ENCODE data around the gene VMP1.
"Not testable (repeated sequence)": the region's sequence is repeated elsewhere in the genome, so short reads cannot be mapped to it uniquely, and the experiment has no call there.

The VMP1 gene

DNA sequence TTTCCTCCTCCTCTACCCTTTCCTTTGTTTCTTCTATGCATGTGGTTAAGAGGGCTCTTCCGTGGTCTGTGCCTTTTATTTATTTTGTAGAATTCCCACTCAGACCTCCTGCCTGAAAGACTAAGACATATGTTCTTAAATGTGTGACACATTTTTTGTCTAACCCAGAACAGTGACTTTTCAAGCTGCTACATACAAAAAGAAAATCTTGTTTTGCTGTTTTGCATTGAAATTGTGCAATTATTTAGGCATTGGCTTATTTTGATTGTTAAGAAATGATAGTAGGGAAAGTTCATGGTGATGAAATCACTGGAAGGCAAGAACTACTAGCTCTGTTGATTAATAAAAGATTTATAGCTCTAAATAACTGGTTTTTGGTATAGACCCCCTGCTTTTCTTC is 108.5 kb downstream of the VMP1 start:
- DNase-seq = no peak

GRCh38 chr17:59825533-59826322 is 118.3 kb downstream of the VMP1 start:
- DNase-seq = no peak

DNA sequence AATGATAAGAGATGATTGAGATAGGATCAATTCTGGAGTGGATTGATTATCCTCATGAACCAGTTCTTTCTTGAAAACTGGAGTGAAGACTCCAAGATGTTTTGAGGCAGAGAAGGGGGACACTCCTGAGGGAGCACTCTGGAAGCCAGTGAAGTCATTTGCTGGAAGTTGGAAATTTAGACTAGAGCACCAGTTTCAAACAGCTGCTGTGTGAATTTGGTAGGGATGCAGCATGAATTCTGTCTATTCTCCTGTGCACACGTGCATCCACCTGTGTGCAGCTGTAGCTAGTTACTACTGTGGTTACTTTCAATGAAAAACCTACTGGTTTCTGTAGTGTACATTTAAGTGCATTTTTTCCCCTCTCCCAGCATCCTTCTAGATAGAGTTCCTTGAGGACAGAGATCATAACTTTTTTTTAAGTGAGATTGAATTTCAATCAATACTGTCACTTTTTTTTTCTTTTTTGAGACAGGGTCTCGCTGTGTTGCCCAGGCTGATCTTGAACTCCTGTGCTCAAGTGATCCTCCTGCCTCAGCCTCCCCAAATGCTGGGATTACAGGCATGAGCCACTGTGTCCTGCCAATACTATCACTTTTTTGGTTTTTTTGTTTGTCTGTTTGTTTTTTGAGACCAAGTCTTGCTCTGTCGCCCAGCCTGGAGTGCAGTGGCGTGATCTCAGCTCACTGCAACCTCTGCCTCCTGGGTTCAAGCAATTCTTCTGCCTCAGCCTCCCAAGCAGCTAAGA is 119.4 kb downstream of the VMP1 start:
- DNase-seq = no peak

GRCh38 chr17:59827721-59828477 is 120.4 kb downstream of the VMP1 start:
- DNase-seq = no peak

DNA sequence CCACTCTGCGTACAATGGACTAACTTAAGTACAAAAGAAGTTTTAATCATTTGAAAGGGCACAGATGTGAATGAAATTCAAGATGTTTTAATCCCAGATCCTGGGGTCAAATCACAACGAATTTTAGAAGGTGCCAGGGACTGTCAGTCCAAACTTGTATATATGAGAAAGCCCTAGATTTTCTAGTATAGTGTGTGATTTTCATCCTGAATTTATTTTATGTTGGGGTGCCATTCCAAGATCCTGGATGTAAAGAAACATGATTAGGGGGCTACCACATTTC is 121.0 kb downstream of the VMP1 start:
- DNase-seq = no peak

- DNase-seq = not testable (repeated sequence)
Measured at GRCh38 chr17:59828819-59829216, 121.4 kb downstream of the VMP1 start.

- DNase-seq = no peak
Measured at GRCh38 chr17:59829217-59830006, 122.0 kb downstream of the VMP1 start.

- DNase-seq = no peak
Measured at GRCh38 chr17:59830007-59830630, 122.7 kb downstream of the VMP1 start.

GRCh38 chr17:59830846-59831486 is 123.5 kb downstream of the VMP1 start:
- no peak for DNase-seq

DNA sequence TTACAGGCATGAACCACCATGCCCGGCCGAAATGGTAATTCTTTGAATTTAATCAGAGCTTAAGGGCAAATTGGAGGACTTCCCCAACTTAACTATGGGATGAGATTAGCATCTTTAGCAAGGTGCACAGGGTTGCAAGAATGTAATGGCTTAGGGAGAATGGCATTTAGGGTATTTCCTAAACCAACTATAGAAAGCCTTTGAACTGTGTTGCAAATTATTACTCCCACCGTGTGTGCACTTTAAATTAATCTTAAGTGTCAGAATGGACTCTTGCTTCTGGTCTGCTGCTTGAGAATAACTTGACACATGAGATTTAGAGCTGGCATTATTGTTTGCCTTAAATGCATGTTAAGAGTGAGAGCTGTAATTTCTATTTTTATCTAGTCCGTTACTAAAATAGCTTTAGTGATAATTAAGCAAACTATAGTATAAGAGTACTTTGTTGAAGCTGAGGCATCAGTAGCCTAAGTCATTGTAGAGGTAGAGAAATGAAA is 125.5 kb downstream of the VMP1 start:
- DNase-seq = no peak

DNA sequence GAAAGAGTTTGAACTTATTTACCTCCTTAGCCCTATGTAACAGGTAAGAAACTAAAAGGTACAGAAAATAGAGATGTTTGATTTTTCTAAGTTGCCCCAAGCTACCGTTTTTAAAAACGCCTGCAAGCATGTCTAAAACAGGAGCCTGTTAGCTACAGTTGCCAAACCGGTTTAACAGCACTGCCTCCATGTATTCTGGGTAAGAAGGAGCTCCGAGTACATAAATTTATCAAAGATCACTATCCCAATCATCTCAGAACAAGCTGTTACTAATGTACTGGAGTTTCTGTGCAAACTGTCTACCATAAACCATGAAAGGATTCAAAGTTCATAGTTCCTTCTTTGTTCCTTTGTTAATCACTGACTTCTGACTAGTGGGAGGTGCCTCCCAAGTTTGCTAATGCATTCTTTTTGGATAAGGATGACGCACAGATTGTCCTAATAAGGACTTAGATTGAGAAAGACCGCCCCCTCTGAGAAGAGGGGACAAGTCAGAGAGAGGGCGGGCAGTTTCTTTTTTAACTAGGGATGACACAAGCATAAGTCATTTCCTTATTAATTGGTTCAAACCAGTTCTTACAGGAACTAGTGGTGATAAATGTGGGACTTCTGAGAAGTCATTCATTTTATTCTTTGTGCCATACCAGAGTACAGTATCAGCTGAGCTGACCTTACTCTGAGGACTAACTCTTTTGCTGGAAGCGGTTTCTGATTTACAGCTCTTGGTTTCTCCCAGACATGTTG is 130.0 kb downstream of the VMP1 start:
- no peak for DNase-seq

- no peak for DNase-seq
Measured at GRCh38 chr17:59838052-59838916, 130.8 kb downstream of the VMP1 start.

DNA sequence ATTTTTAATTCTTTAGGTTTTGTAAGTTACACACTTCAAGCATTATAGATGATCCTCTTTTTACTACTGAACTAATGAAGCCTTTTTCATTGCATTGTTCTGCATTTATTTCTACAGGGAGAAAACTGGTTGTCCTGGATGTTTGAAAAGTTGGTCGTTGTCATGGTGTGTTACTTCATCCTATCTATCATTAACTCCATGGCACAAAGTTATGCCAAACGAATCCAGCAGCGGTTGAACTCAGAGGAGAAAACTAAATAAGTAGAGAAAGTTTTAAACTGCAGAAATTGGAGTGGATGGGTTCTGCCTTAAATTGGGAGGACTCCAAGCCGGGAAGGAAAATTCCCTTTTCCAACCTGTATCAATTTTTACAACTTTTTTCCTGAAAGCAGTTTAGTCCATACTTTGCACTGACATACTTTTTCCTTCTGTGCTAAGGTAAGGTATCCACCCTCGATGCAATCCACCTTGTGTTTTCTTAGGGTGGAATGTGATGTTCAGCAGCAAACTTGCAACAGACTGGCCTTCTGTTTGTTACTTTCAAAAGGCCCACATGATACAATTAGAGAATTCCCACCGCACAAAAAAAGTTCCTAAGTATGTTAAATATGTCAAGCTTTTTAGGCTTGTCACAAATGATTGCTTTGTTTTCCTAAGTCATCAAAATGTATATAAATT is 132.3 kb downstream of the VMP1 start:
- DNase-seq = no peak

DNA sequence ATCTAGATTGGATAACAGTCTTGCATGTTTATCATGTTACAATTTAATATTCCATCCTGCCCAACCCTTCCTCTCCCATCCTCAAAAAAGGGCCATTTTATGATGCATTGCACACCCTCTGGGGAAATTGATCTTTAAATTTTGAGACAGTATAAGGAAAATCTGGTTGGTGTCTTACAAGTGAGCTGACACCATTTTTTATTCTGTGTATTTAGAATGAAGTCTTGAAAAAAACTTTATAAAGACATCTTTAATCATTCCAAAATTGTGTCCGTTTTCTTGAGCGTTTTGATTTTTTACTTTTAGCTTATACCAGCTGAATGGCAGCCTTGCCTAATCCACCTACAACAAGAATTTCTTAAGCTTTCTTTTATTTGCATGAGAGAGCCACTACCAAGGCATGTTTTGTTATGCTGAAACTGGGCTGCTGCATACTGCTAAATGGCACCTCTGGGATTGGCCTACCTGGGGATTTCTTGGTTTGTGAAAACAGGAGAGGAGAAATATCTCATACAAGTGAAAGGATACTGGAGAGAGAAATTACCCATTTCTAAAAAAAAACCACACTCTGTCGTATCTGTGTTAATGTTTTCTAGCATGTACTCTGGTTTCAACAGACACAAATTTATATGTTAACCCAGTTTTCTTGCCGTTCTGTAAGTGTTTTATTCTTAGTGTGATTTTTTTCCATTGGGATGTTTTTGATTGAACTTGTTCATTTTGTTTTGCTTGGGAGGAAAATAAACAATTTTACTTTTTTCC is 133.1 kb downstream of the VMP1 start:
- DNase-seq = no peak

GRCh38 chr17:59841091-59841881 is 133.8 kb downstream of the VMP1 start:
- not testable (repeated sequence) for DNase-seq

- DNase-seq = not testable (repeated sequence)
Measured at GRCh38 chr17:59841882-59842263, 134.4 kb downstream of the VMP1 start.

- no peak for DNase-seq
Measured at GRCh38 chr17:59842901-59843652, 135.6 kb downstream of the VMP1 start.

Measured in NCI-H187 (cell line).